Non-pigmented ciliary epithelial cell (primary cell): Measurements from ENCODE around the gene VWA3A.

Experiments used
- DNase-seq: peaks from one replicate; pipeline ENCODE4 v3.0.0-alpha.2; 2010; ENCODE audit warnings: low read depth

The VWA3A gene

DNA sequence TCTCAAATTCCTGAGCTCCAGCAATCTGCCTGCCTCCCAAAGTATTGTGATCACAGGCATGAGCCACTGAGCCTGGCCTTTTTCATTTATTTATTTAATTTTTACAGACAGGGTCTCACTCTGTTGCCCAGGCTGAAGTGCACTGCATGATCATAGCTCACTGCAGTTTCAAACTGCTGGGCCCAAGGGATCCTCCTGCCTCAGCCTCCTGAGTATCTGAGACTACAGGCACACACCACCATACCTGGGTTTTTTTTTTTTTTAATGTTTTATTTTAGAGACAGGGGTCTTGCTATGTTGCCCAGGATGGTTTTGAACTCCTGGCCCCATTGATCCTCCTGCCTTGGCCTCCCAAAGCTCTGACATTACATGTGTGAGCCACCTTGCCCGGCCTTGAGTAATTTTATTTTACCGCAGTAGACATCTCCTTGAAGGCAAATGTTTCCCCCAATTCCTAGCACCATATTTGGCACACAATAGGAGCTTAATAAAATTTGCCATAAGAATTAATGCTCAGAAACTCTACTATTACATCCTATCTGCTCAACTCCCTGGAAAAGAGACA is 111.8 kb downstream of the VWA3A start:
- DNase-seq, result no peak

DNA sequence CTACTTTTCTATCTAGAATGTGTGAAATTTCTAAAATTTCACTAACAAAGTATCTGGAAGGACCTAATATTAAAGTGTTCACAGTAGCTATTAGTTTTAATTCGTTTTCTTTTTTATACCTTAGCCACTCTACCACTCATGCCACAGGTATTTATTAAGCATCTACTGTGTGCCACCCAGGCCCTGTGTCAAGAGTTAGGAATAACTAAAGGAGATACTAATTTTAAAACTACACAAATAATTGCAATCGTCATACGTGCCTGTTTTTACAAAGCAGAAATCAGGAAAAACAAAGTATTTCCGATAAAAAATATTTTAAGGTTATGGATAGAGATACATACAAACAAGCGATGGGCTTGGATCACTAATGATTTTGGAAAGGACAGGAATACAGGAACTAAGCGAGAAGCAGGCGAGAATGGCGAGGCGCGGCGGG is 113.3 kb downstream of the VWA3A start:
- DNase-seq, result no peak

DNA sequence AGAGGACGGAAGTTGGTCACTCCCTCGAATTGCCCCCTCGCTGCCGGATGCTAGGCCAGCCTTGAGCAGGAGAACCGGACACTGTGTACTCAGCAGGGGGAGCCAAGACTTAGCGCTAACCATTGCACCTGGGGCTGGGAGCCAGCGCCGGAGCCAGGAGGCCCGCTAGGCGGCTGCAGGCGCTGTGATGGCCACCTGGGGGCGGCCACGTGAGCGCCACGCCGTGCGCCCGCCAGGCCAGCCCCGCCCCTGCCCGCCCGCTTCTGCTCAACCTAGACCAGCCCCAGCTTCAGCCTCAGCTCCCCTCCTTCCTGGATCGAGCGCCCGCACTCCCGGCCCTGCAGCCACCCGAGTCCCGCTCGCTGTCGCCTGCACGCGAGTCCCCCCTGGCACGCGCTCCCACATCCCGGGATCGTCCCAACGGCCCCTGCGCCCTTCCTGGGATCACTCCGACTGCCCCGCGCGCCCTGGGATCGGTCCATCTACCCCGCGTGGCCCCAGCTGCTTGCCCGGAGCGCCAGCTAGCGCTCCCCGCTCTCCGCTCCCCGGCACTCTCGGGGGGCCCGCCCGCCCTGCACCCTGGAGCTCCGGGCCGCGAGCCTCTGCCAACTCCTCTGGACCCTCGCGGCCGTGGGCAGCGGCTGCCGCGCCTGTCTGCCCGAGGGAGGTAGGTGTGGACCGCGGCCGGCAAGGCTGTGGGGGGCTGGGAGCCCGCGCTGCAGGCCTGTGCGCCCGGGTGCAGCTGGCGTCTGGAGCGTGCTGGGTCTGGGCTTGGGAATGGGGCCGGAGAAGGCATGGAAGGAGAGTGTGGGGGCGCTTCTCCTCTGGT is 113.9 kb downstream of the VWA3A start, which contains the start of gene EEF2K:
TSS of gene EEF2K (plus strand) at position 266 of the 829 bp plus-strand sequence. CDS start 19,452 bp downstream, outside the sequence.
- DNase-seq, result peak; percentile 78
